HG03045 (cell line): ENCODE results near the gene INAFM2.
A peak's percentile ranks its signal among the peaks of the same experiment; 100 is the strongest.

Experiments
- ATAC-seq: cut with Tn5 transposase; IDR thresholded peaks from one replicate; pipeline ENCODE4 v1.9.1; 2021; ENCODE audit warnings: mild to moderate bottlenecking, moderate library complexity; ENCODE audit not compliant: unreplicated experiment

INAFM2 gene

GRCh38 chr15:40357723-40358470 is 34.4 kb downstream of the INAFM2 start, which contains the start of gene DISP2:
TSS of gene DISP2 (plus strand) at chr15:40358219. CDS start at chr15:40358322, 103 bp downstream.
- ATAC-seq: peak; percentile 82

- ATAC-seq: peak; percentile 22
Measured at GRCh38 chr15:40358471-40359353, 35.2 kb downstream of the INAFM2 start.

GRCh38 chr15:40360015-40360414 is 36.5 kb downstream of the INAFM2 start:
- ATAC-seq: no peak

- no peak for ATAC-seq
Measured at GRCh38 chr15:40361640-40362039, 38.1 kb downstream of the INAFM2 start.

- no peak for ATAC-seq
Measured at GRCh38 chr15:40363611-40364010, 40.1 kb downstream of the INAFM2 start.

GRCh38 chr15:40364251-40364650 is 40.8 kb downstream of the INAFM2 start:
- no peak for ATAC-seq

GRCh38 chr15:40365016-40365415 is 41.5 kb downstream of the INAFM2 start:
- no peak for ATAC-seq

GRCh38 chr15:40365624-40366456 is 42.3 kb downstream of the INAFM2 start:
- no peak for ATAC-seq

- ATAC-seq: no peak
Measured at GRCh38 chr15:40366457-40367370, 43.2 kb downstream of the INAFM2 start.

- no peak for ATAC-seq
Measured at GRCh38 chr15:40367371-40367685, 43.8 kb downstream of the INAFM2 start.

GRCh38 chr15:40367686-40368611 is 44.5 kb downstream of the INAFM2 start:
- peak; percentile 77 for ATAC-seq

- no peak for ATAC-seq
Measured at GRCh38 chr15:40368719-40369473, 45.4 kb downstream of the INAFM2 start.

GRCh38 chr15:40369474-40369869 is 46.0 kb downstream of the INAFM2 start:
- no peak for ATAC-seq

- ATAC-seq: no peak
Measured at GRCh38 chr15:40369971-40370370, 46.5 kb downstream of the INAFM2 start.

- ATAC-seq: no peak
Measured at GRCh38 chr15:40372981-40373380, 49.5 kb downstream of the INAFM2 start.
